ENCODE results near the gene HDGFL3.
"Not testable (repeated sequence)": the region's sequence is repeated elsewhere in the genome, so short reads cannot be mapped to it uniquely, and the experiment has no call there.

HDGFL3 gene

GRCh38 chr15:83192742-83193141 is 14.9 kb downstream of the HDGFL3 start:
- no peak for DNase-seq

GRCh38 chr15:83190450-83190849 is 17.2 kb downstream of the HDGFL3 start:
- DNase-seq = no peak

- DNase-seq = no peak
These were observed 22.1 kb downstream of the HDGFL3 start for GRCh38 chr15:83185561-83185960.

- no peak for DNase-seq
These were observed 28.7 kb downstream of the HDGFL3 start for GRCh38 chr15:83178869-83179325.

- no peak for DNase-seq
These were observed 29.2 kb downstream of the HDGFL3 start for GRCh38 chr15:83178390-83178789.

GRCh38 chr15:83174891-83175290 is 32.7 kb downstream of the HDGFL3 start:
- no peak for DNase-seq

- no peak for DNase-seq
These were observed 37.0 kb downstream of the HDGFL3 start for GRCh38 chr15:83170474-83171165.

- not testable (repeated sequence) for DNase-seq
These were observed 38.0 kb downstream of the HDGFL3 start for GRCh38 chr15:83169576-83169975.

- DNase-seq = no peak
These were observed 40.8 kb downstream of the HDGFL3 start for GRCh38 chr15:83166830-83167229.

- DNase-seq = no peak
These were observed 41.4 kb downstream of the HDGFL3 start for GRCh38 chr15:83166218-83166617.

- peak; percentile 18 for DNase-seq
These were observed 42.7 kb downstream of the HDGFL3 start for GRCh38 chr15:83164771-83165404.

- DNase-seq = no peak
These were observed 43.4 kb downstream of the HDGFL3 start for GRCh38 chr15:83164111-83164770.

- DNase-seq = no peak
These were observed 44.6 kb downstream of the HDGFL3 start for GRCh38 chr15:83163032-83163431.

- no peak for DNase-seq
These were observed 46.9 kb downstream of the HDGFL3 start for GRCh38 chr15:83160741-83161140.

- DNase-seq = no peak
These were observed 49.2 kb downstream of the HDGFL3 start for GRCh38 chr15:83158393-83158792.

- no peak for DNase-seq
These were observed 51.7 kb downstream of the HDGFL3 start for GRCh38 chr15:83155942-83156341.

GRCh38 chr15:83153288-83153687 is 54.3 kb downstream of the HDGFL3 start:
- DNase-seq = no peak

GRCh38 chr15:83144771-83145170 is 62.9 kb downstream of the HDGFL3 start:
- DNase-seq = no peak

- not testable (repeated sequence) for DNase-seq
These were observed 65.5 kb downstream of the HDGFL3 start for GRCh38 chr15:83142151-83142550.

GRCh38 chr15:83132861-83133523 is 74.6 kb downstream of the HDGFL3 start:
- no peak for DNase-seq

GRCh38 chr15:83129791-83130190 is 77.8 kb downstream of the HDGFL3 start:
- no peak for DNase-seq

GRCh38 chr15:83127547-83128150 is 80.0 kb downstream of the HDGFL3 start:
- DNase-seq = no peak

GRCh38 chr15:83123529-83123928 is 84.1 kb downstream of the HDGFL3 start:
- no peak for DNase-seq

Data from CD4-positive, alpha-beta T cell treated with Interleukin-15 for 1 hour (primary cell).